Umbilical cord (tissue), 2 donors: ENCODE measurements around the gene RHBDD2. TPM values are rescaled to one million over a fixed set of nuclear protein-coding genes. Genes with fewer than 3 reads are reported as not detected.

Experiments
- DNase-seq: peaks from one replicate; pipeline ENCODE4 v3.0.0-alpha.2; 2015; ENCODE audit warnings: low spot score
- total RNA-seq: library from RNA; depleted of rRNA; stranded (reverse); fragments of >200 nt; gene quantifications from one replicate; pipeline ENCODE4 v1.2.3, GENCODE V29; 2014; ENCODE audit warnings: low replicate concordance; ENCODE audit not compliant: insufficient read depth

RHBDD2 gene
- total RNA-seq, 1 donor from 2014 or later, result 4.8 TPM

- DNase-seq, result no peak
Measured at GRCh38 chr7:75916685-75917634, 38.1 kb downstream of the RHBDD2 start.

- DNase-seq, result no peak
Measured at GRCh38 chr7:75920431-75921161, 41.8 kb downstream of the RHBDD2 start.

- DNase-seq, result no peak
Measured at GRCh38 chr7:75921479-75921878, 42.6 kb downstream of the RHBDD2 start.

GRCh38 chr7:75922966-75923603, 44.3 kb downstream of the RHBDD2 start:
- DNase-seq, result no peak

- no peak for DNase-seq
Measured at GRCh38 chr7:75924256-75924655, 45.4 kb downstream of the RHBDD2 start.

- DNase-seq, result no peak
Measured at GRCh38 chr7:75924889-75925288, 46.1 kb downstream of the RHBDD2 start.

GRCh38 chr7:75925717-75926435, 47.0 kb downstream of the RHBDD2 start:
- DNase-seq, result no peak

- DNase-seq, result no peak
Measured at GRCh38 chr7:75928568-75928914, 49.7 kb downstream of the RHBDD2 start.

GRCh38 chr7:75931680-75932079, 52.8 kb downstream of the RHBDD2 start:
- DNase-seq, result no peak

GRCh38 chr7:75937958-75938786, 59.3 kb downstream of the RHBDD2 start:
- no peak for DNase-seq

Other genes starting within 250 kb of the RHBDD2 start
- gene HIP1, start 140.1 kb upstream of the RHBDD2 start, total RNA-seq, result 13.7 TPM
- not detected for gene CCL26, start 106.8 kb upstream of the RHBDD2 start, total RNA-seq
- not detected for gene CCL24, start 65.2 kb upstream of the RHBDD2 start, total RNA-seq
- 71.5 TPM for gene POR, start 36.1 kb downstream of the RHBDD2 start, total RNA-seq
- gene TMEM120A, start 115.6 kb downstream of the RHBDD2 start, total RNA-seq, result 33.2 TPM
- gene STYXL1, start 169.0 kb downstream of the RHBDD2 start, total RNA-seq, result 14.2 TPM
- gene MDH2, start 169.1 kb downstream of the RHBDD2 start, total RNA-seq, result 17.1 TPM